A549 (cell line): ENCODE data around the gene SEMA4D.

Experiments used
- POLR2A ChIP-seq: IDR thresholded peaks from 2 replicates; pipeline ENCODE4 v1.6.1; 2012; ENCODE audit warnings: mild to moderate bottlenecking, low read length
- RAD21 ChIP-seq, 2 experiments: fragments of >200 bp in 1 of 2; sonication (Bioruptor Twin) in 1 of 2; formaldehyde crosslinking in 1 of 2; IDR thresholded peaks in 1 of 2; conservative IDR thresholded peaks in 1 of 2; 2 replicates in 1 of 2; 3 replicates in 1 of 2; pipeline ENCODE4 v1.6.1; 2012 to 2018; ENCODE audit warnings: inconsistent platforms in 1 of 2
- USF2 ChIP-seq: fragments of 450-650 bp; IDR thresholded peaks from 2 replicates; pipeline ENCODE4 v1.6.1; 2014; ENCODE audit warnings: antibody characterized with exemption
- ZFP36 ChIP-seq: fragments of 450-650 bp; IDR thresholded peaks from 2 replicates; pipeline ENCODE4 v1.6.1; 2014; ENCODE audit warnings: borderline replicate concordance; ENCODE audit not compliant: partially characterized antibody
- TF ChIP-seq, protein P1 (sequence below): fragments of >200 bp; sonication (Bioruptor Twin); formaldehyde crosslinking; IDR thresholded peaks from 3 replicates; pipeline ENCODE4 v1.5.1; 2016

DNA sequence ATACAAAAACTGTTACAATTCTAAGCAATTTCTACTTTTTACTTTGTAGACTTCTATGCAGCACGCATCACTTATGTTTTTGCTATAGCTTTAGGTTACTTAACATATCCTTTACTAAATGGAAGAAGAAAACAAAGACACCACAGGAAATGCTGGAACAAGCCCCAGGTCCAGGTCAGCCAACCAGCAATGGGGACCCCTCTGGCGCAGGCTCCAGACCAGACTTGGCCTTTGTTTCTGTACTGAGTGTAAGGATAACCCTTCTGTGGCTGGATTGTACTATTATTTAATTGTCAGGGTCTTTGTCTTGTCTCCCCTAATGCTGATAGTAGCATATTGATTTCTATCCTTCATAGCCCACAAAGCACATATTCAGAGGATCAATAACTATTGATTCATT lies 4.2 kb downstream of the SEMA4D start:
- TF ChIP-seq, protein P1, sequence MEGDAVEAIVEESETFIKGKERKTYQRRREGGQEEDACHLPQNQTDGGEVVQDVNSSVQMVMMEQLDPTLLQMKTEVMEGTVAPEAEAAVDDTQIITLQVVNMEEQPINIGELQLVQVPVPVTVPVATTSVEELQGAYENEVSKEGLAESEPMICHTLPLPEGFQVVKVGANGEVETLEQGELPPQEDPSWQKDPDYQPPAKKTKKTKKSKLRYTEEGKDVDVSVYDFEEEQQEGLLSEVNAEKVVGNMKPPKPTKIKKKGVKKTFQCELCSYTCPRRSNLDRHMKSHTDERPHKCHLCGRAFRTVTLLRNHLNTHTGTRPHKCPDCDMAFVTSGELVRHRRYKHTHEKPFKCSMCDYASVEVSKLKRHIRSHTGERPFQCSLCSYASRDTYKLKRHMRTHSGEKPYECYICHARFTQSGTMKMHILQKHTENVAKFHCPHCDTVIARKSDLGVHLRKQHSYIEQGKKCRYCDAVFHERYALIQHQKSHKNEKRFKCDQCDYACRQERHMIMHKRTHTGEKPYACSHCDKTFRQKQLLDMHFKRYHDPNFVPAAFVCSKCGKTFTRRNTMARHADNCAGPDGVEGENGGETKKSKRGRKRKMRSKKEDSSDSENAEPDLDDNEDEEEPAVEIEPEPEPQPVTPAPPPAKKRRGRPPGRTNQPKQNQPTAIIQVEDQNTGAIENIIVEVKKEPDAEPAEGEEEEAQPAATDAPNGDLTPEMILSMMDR: no peak
- TF ChIP-seq RAD21 (conservative IDR thresholded peaks at IDR 0.05 in 1 of 2, IDR thresholded peaks at IDR 0.05 in 1 of 2) (no peak), USF2 (no peak), POLR2A (no peak), ZFP36 (no peak)
